Measurements from ENCODE around the gene ALDH7A1. TPM values are rescaled to one million over a fixed set of nuclear protein-coding genes. Genes with fewer than 3 reads are reported as not detected.
"Not testable (repeated sequence)": the region's sequence is repeated elsewhere in the genome, so short reads cannot be mapped to it uniquely, and the experiment has no call there.

ALDH7A1 gene
- total RNA-seq, 6 experiments from 2014 or later = 81.1 to 99.9 (median 90.6) TPM

GRCh38 chr5:126519637-126520592 is 75.1 kb downstream of the ALDH7A1 start:
- DNase-seq = no peak
- no peaks in the 10 kb centered on the region for H3K9me3 Mint-ChIP-seq
- peak overlapping the region; percentile 20 for H3K4me3 Mint-ChIP-seq
- peaks cover 51% of the 10 kb centered on the region for H3K4me1 Mint-ChIP-seq (ENCODE audit: low read depth)
- H3K36me3 Mint-ChIP-seq (ENCODE audit: low read depth) = no peaks in the 10 kb centered on the region
- peak overlapping the region; percentile 1; the same call in 1 of the 2 replicates for H3K27ac Mint-ChIP-seq
- H3K27me3 Mint-ChIP-seq (ENCODE audit: insufficient read depth) = no peaks in the 10 kb centered on the region
- TF ChIP-seq CTCF (IDR thresholded peaks at IDR 0.05) = no peak

- H3K36me3 Mint-ChIP-seq (ENCODE audit: low read depth); H3K9me3 Mint-ChIP-seq; H3K4me3 Mint-ChIP-seq; H3K27me3 Mint-ChIP-seq (ENCODE audit: insufficient read depth); DNase-seq; H3K27ac Mint-ChIP-seq: not testable (repeated sequence)
- H3K4me1 Mint-ChIP-seq (ENCODE audit: low read depth) = peaks cover 53% of the 10 kb centered on the region
These were observed 75.8 kb downstream of the ALDH7A1 start for GRCh38 chr5:126519223-126519622.

- Mint-ChIP-seq H3K4me1 (ENCODE audit: low read depth) (peaks cover 61% of the 10 kb centered on the region), H3K36me3 (ENCODE audit: low read depth) (no peaks in the 10 kb centered on the region), H3K27ac (peak overlapping the region; percentile 79), H3K9me3 (no peaks in the 10 kb centered on the region), H3K4me3 (peak overlapping the region; percentile 74; the same call in 1 of the 2 replicates), H3K27me3 (ENCODE audit: insufficient read depth) (no peaks in the 10 kb centered on the region)
- no peak for TF ChIP-seq CTCF (IDR thresholded peaks at IDR 0.05)
- DNase-seq = peak; percentile 73
These were observed 78.2 kb downstream of the ALDH7A1 start for GRCh38 chr5:126516852-126517251.

GRCh38 chr5:126516133-126516532 is 78.9 kb downstream of the ALDH7A1 start:
- Mint-ChIP-seq H3K27ac (peak overlapping the region; percentile 79), H3K27me3 (ENCODE audit: insufficient read depth) (no peaks in the 10 kb centered on the region), H3K36me3 (ENCODE audit: low read depth) (no peaks in the 10 kb centered on the region), H3K4me1 (ENCODE audit: low read depth) (peaks cover 61% of the 10 kb centered on the region), H3K4me3 (peak overlapping the region; percentile 74), H3K9me3 (no peaks in the 10 kb centered on the region)
- peak; percentile 80 for DNase-seq
- no peak for TF ChIP-seq CTCF (IDR thresholded peaks at IDR 0.05)

GRCh38 chr5:126515337-126515736 is 79.7 kb downstream of the ALDH7A1 start:
- peaks cover 56% of the 10 kb centered on the region for H3K4me1 Mint-ChIP-seq (ENCODE audit: low read depth)

More at GRCh38 chr5:126515337-126515736, 79.7 kb downstream of the ALDH7A1 start:
- TF ChIP-seq CTCF (IDR thresholded peaks at IDR 0.05) = no peak
- Mint-ChIP-seq H3K36me3 (ENCODE audit: low read depth) (no peaks in the 10 kb centered on the region), H3K27ac (peak overlapping the region; percentile 79), H3K9me3 (no peaks in the 10 kb centered on the region), H3K4me3 (peak overlapping the region; percentile 74; the same call in 1 of the 2 replicates), H3K27me3 (ENCODE audit: insufficient read depth) (no peaks in the 10 kb centered on the region)
- no peak for DNase-seq

Measured in HFFc6 (cell line).